A549 (cell line): Measurements from ENCODE around the gene DXO.

Source experiments
- EP300 ChIP-seq, 2 experiments: fragments of >200 bp; sonication (Bioruptor Twin); formaldehyde crosslinking; IDR thresholded peaks; 2 replicates in 1 of 2; 3 replicates in 1 of 2; pipeline ENCODE4 v1.6.1; 2016 to 2017
- FOXS1 ChIP-seq: fragments of 250-450 bp; sonication (Bioruptor Pico); IDR thresholded peaks from 2 replicates; pipeline ENCODE4 v1.5.0; 2020; ENCODE audit warnings: mild to moderate bottlenecking, moderate library complexity
- RCOR1 ChIP-seq: fragments of 150-350 bp; IDR thresholded peaks from 2 replicates; pipeline ENCODE4 v1.6.1; 2014; ENCODE audit warnings: antibody characterized with exemption, low read length, low read depth
- SREBF2 ChIP-seq: fragments of 450-650 bp; IDR thresholded peaks from 2 replicates; pipeline ENCODE4 v1.6.1; 2014; ENCODE audit warnings: mild to moderate bottlenecking, moderate library complexity
- TF ChIP-seq, protein P1 (sequence below): fragments of >200 bp; sonication (Bioruptor Twin); formaldehyde crosslinking; IDR thresholded peaks from 3 replicates; pipeline ENCODE4 v1.5.1; 2016

GRCh38 chr6:31977816-31978431 lies 6.0 kb upstream of the DXO start:
- TF ChIP-seq, protein P1, sequence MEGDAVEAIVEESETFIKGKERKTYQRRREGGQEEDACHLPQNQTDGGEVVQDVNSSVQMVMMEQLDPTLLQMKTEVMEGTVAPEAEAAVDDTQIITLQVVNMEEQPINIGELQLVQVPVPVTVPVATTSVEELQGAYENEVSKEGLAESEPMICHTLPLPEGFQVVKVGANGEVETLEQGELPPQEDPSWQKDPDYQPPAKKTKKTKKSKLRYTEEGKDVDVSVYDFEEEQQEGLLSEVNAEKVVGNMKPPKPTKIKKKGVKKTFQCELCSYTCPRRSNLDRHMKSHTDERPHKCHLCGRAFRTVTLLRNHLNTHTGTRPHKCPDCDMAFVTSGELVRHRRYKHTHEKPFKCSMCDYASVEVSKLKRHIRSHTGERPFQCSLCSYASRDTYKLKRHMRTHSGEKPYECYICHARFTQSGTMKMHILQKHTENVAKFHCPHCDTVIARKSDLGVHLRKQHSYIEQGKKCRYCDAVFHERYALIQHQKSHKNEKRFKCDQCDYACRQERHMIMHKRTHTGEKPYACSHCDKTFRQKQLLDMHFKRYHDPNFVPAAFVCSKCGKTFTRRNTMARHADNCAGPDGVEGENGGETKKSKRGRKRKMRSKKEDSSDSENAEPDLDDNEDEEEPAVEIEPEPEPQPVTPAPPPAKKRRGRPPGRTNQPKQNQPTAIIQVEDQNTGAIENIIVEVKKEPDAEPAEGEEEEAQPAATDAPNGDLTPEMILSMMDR: no peak
- TF ChIP-seq FOXS1 (CRISPR knock-in tag) (no peak), SREBF2 (no peak), EP300 (IDR thresholded peaks at IDR 0.05) (no peak), RCOR1 (no peak)
